G401.6 (cell line): ENCODE data around the gene PRRT1.
"Not testable (repeated sequence)": the region's sequence is repeated elsewhere in the genome, so short reads cannot be mapped to it uniquely, and the experiment has no call there.

ENCODE experiments used
- FAIRE-seq: peaks from 2 replicates; lab custom pipeline; 2012; peaks lifted over from hg19 to GRCh38; lab: Jason Lieb, UNC

PRRT1 gene

GRCh38 chr6:32149092-32149755 is 2.5 kb downstream of the PRRT1 start:
- FAIRE-seq = no peak

- FAIRE-seq = no peak
Observed at GRCh38 chr6:32148289-32149091, 3.2 kb downstream of the PRRT1 start.

- FAIRE-seq = no peak
Observed at GRCh38 chr6:32147401-32148132, 4.2 kb downstream of the PRRT1 start.

GRCh38 chr6:32146687-32147086 is 5.1 kb downstream of the PRRT1 start:
- no peak for FAIRE-seq

- FAIRE-seq = no peak
Observed at GRCh38 chr6:32146287-32146686, 5.5 kb downstream of the PRRT1 start.

- not testable (repeated sequence) for FAIRE-seq
Observed at GRCh38 chr6:32144238-32144637, 7.5 kb downstream of the PRRT1 start.

- no peak for FAIRE-seq
Observed at GRCh38 chr6:32140420-32141046, 11.2 kb downstream of the PRRT1 start.

- no peak for FAIRE-seq
Observed at GRCh38 chr6:32139590-32139989, 12.1 kb downstream of the PRRT1 start.

GRCh38 chr6:32137454-32137853 is 14.3 kb downstream of the PRRT1 start:
- no peak for FAIRE-seq

- FAIRE-seq = no peak
Observed at GRCh38 chr6:32133786-32134185, 18.0 kb downstream of the PRRT1 start.

GRCh38 chr6:32132110-32132509 is 19.6 kb downstream of the PRRT1 start:
- FAIRE-seq = no peak

GRCh38 chr6:32131439-32131948 is 20.2 kb downstream of the PRRT1 start:
- no peak for FAIRE-seq

- no peak for FAIRE-seq
Observed at GRCh38 chr6:32129297-32130088, 22.2 kb downstream of the PRRT1 start.

GRCh38 chr6:32128751-32129296 is 22.9 kb downstream of the PRRT1 start:
- no peak for FAIRE-seq

- FAIRE-seq = peak; percentile 96
Observed at GRCh38 chr6:32127717-32128592, 23.8 kb downstream of the PRRT1 start, which contains the start of gene ATF6B. TSS of gene ATF6B (minus strand) at chr6:32128246. CDS start at chr6:32128207, 39 bp downstream.

- no peak for FAIRE-seq
Observed at GRCh38 chr6:32127409-32127716, 24.4 kb downstream of the PRRT1 start.

- no peak for FAIRE-seq
Observed at GRCh38 chr6:32126880-32127279, 24.9 kb downstream of the PRRT1 start.

- no peak for FAIRE-seq
Observed at GRCh38 chr6:32123681-32124080, 28.1 kb downstream of the PRRT1 start.

- no peak for FAIRE-seq
Observed at GRCh38 chr6:32120573-32121059, 31.1 kb downstream of the PRRT1 start.
